ENCODE data around the gene HOXC4.
"Not testable (repeated sequence)": the region's sequence is repeated elsewhere in the genome, so short reads cannot be mapped to it uniquely, and the experiment has no call there.

HOXC4 gene

GRCh38 chr12:54041097-54041690 is 12.4 kb upstream of the HOXC4 start:
- DNase-seq (ENCODE audit: low read depth) = no peak

GRCh38 chr12:54042033-54042432 is 11.6 kb upstream of the HOXC4 start:
- DNase-seq (ENCODE audit: low read depth) = not testable (repeated sequence)

GRCh38 chr12:54042970-54043853 is 10.4 kb upstream of the HOXC4 start:
- DNase-seq (ENCODE audit: low read depth) = no peak

GRCh38 chr12:54044425-54045103 is 9.1 kb upstream of the HOXC4 start:
- DNase-seq (ENCODE audit: low read depth) = no peak

- DNase-seq (ENCODE audit: low read depth) = no peak
Observed at GRCh38 chr12:54045401-54045800, 8.2 kb upstream of the HOXC4 start.

- DNase-seq (ENCODE audit: low read depth) = no peak
Observed at GRCh38 chr12:54045868-54046521, 7.6 kb upstream of the HOXC4 start.

- no peak for DNase-seq (ENCODE audit: low read depth)
Observed at GRCh38 chr12:54046809-54047159, 6.9 kb upstream of the HOXC4 start.

GRCh38 chr12:54047160-54047963 is 6.3 kb upstream of the HOXC4 start:
- DNase-seq (ENCODE audit: low read depth) = no peak

GRCh38 chr12:54047964-54048303 is 5.7 kb upstream of the HOXC4 start:
- DNase-seq (ENCODE audit: low read depth) = no peak

GRCh38 chr12:54048406-54049093 is 5.1 kb upstream of the HOXC4 start:
- DNase-seq (ENCODE audit: low read depth) = no peak

GRCh38 chr12:54049108-54049507 is 4.5 kb upstream of the HOXC4 start:
- no peak for DNase-seq (ENCODE audit: low read depth)

- no peak for DNase-seq (ENCODE audit: low read depth)
Observed at GRCh38 chr12:54050482-54050810, 3.2 kb upstream of the HOXC4 start.

GRCh38 chr12:54051026-54051842 is 2.4 kb upstream of the HOXC4 start:
- no peak for DNase-seq (ENCODE audit: low read depth)

- DNase-seq (ENCODE audit: low read depth) = no peak
Observed at GRCh38 chr12:54051874-54052437, 1.7 kb upstream of the HOXC4 start.

- DNase-seq (ENCODE audit: low read depth) = no peak
Observed at GRCh38 chr12:54052438-54053002, 1.1 kb upstream of the HOXC4 start.

GRCh38 chr12:54053003-54053750 is 458 bp upstream of the HOXC4 start:
- no peak for DNase-seq (ENCODE audit: low read depth)

GRCh38 chr12:54054742-54055194 is 1.1 kb downstream of the HOXC4 start:
- DNase-seq (ENCODE audit: low read depth) = no peak

- DNase-seq (ENCODE audit: low read depth) = no peak
Observed at GRCh38 chr12:54055552-54055951, 1.9 kb downstream of the HOXC4 start.

- no peak for DNase-seq (ENCODE audit: low read depth)
Observed at GRCh38 chr12:54056110-54056509, 2.5 kb downstream of the HOXC4 start.
